Measurements from ENCODE around the gene SLC39A3.

GRCh38 chr19:2693492-2694160, 46.2 kb downstream of the SLC39A3 start:
- TF ChIP-seq, protein P1, sequence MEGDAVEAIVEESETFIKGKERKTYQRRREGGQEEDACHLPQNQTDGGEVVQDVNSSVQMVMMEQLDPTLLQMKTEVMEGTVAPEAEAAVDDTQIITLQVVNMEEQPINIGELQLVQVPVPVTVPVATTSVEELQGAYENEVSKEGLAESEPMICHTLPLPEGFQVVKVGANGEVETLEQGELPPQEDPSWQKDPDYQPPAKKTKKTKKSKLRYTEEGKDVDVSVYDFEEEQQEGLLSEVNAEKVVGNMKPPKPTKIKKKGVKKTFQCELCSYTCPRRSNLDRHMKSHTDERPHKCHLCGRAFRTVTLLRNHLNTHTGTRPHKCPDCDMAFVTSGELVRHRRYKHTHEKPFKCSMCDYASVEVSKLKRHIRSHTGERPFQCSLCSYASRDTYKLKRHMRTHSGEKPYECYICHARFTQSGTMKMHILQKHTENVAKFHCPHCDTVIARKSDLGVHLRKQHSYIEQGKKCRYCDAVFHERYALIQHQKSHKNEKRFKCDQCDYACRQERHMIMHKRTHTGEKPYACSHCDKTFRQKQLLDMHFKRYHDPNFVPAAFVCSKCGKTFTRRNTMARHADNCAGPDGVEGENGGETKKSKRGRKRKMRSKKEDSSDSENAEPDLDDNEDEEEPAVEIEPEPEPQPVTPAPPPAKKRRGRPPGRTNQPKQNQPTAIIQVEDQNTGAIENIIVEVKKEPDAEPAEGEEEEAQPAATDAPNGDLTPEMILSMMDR (conservative IDR thresholded peaks at IDR 0.05 in 1 of 2, IDR thresholded peaks at IDR 0.05 in 1 of 2; ENCODE audit: low read depth in 1 of 2, low read length in 2 of 2): no peak
- TF ChIP-seq EZH2 (IDR thresholded peaks at IDR 0.05; ENCODE audit: low read length, missing control alignments): no peak
